Effector CD4-positive, alpha-beta T cell (primary cell): ENCODE measurements around the gene BPIFB6.

Source experiments
- DNase-seq: peaks from one replicate; pipeline ENCODE4 v3.0.0-alpha.2; 2020

BPIFB6 gene

GRCh38 chr20:33002087-33002808 is 29.2 kb upstream of the BPIFB6 start:
- DNase-seq = no peak

- DNase-seq = no peak
Measured at GRCh38 chr20:33004141-33004751, 27.2 kb upstream of the BPIFB6 start, which contains the start of gene SUN5. TSS of gene SUN5 (minus strand) at chr20:33004433. CDS start at chr20:33004340, 93 bp downstream.

GRCh38 chr20:33005132-33005566 is 26.3 kb upstream of the BPIFB6 start:
- no peak for DNase-seq

- DNase-seq = no peak
Measured at GRCh38 chr20:33005908-33006775, 25.3 kb upstream of the BPIFB6 start.

GRCh38 chr20:33006776-33007375 is 24.6 kb upstream of the BPIFB6 start:
- no peak for DNase-seq

GRCh38 chr20:33007376-33008335 is 23.8 kb upstream of the BPIFB6 start, which contains the start of gene BPIFB2:
TSS of gene BPIFB2 (plus strand) at chr20:33007704. CDS start at chr20:33008575, 871 bp downstream.
- no peak for DNase-seq

- DNase-seq = no peak
Measured at GRCh38 chr20:33008336-33009213, 22.9 kb upstream of the BPIFB6 start.

GRCh38 chr20:33009214-33010132 is 22.0 kb upstream of the BPIFB6 start:
- no peak for DNase-seq

GRCh38 chr20:33010133-33010504 is 21.3 kb upstream of the BPIFB6 start:
- no peak for DNase-seq

- no peak for DNase-seq
Measured at GRCh38 chr20:33010674-33011449, 20.6 kb upstream of the BPIFB6 start.

GRCh38 chr20:33012327-33013189 is 18.9 kb upstream of the BPIFB6 start:
- no peak for DNase-seq

GRCh38 chr20:33013701-33014326 is 17.6 kb upstream of the BPIFB6 start:
- no peak for DNase-seq

GRCh38 chr20:33014336-33015113 is 16.9 kb upstream of the BPIFB6 start:
- DNase-seq = no peak

- no peak for DNase-seq
Measured at GRCh38 chr20:33015114-33015484, 16.3 kb upstream of the BPIFB6 start.

- DNase-seq = no peak
Measured at GRCh38 chr20:33015700-33016580, 15.5 kb upstream of the BPIFB6 start.
